Activated naive CD8-positive, alpha-beta T cell treated with anti-CD3 and anti-CD28 coated beads for 36 hours (primary cell): Measurements from ENCODE around the gene GSTM1. TPM values are rescaled to one million over a fixed set of nuclear protein-coding genes. Genes with fewer than 3 reads are reported as not detected.
"Not testable (repeated sequence)": the region's sequence is repeated elsewhere in the genome, so short reads cannot be mapped to it uniquely, and the experiment has no call there.

Source experiments
- DNase-seq: peaks from one replicate; pipeline ENCODE4 v3.0.0; 2021
- H3K27ac Mint-ChIP-seq: one replicate; pipeline ENCODE4 v1.8.0; 2022; ENCODE audit warnings: mild to moderate bottlenecking, moderate library complexity, mixed read lengths
- H3K27me3 Mint-ChIP-seq: one replicate; pipeline ENCODE4 v1.8.0; 2022; ENCODE audit warnings: mild to moderate bottlenecking, mixed read lengths
- H3K36me3 Mint-ChIP-seq: one replicate; pipeline ENCODE4 v1.8.0; 2021; ENCODE audit warnings: mild to moderate bottlenecking, mixed read lengths
- H3K4me1 Mint-ChIP-seq: one replicate; pipeline ENCODE4 v1.8.0; 2021; ENCODE audit warnings: mixed read lengths
- H3K4me3 Mint-ChIP-seq: one replicate; pipeline ENCODE4 v1.8.0; 2022; ENCODE audit warnings: mild to moderate bottlenecking, moderate library complexity, mixed read lengths
- H3K9me3 Mint-ChIP-seq: one replicate; pipeline ENCODE4 v1.8.0; 2022; ENCODE audit warnings: mixed read lengths
- total RNA-seq, 2 experiments: library from RNA; stranded (reverse); gene quantifications; one replicate each; pipeline ENCODE4 v1.2.3, GENCODE V29; 2021

Gene GSTM1
- total RNA-seq, 2 experiments from 2014 or later, result not detected

- DNase-seq, result peak; percentile 59
- Mint-ChIP-seq H3K27me3 (peaks cover 9% of the 10 kb centered on the region), H3K4me3 (peak within 1 kb of the TSS; percentile 86), H3K27ac (peak within 1 kb of the TSS; percentile 57), H3K36me3 (no peaks in the 10 kb centered on the region), H3K9me3 (no peaks in the 10 kb centered on the region), H3K4me1 (peaks cover 9% of the 10 kb centered on the region)
Measured at GRCh38 chr1:109655615-109656519, 31.8 kb upstream of the GSTM1 start, which contains the start of gene GSTM4. Gene GSTM4, plus strand, starts transcription at chr1:109656099. Its CDS starts 291 bp downstream, at chr1:109656390.

GRCh38 chr1:109657395-109657794 is 30.2 kb upstream of the GSTM1 start:
- Mint-ChIP-seq H3K27ac (no peak overlapping the region), H3K4me1 (peaks cover 9% of the 10 kb centered on the region), H3K36me3 (no peaks in the 10 kb centered on the region), H3K4me3 (no peak overlapping the region), H3K9me3 (no peaks in the 10 kb centered on the region), H3K27me3 (peaks cover 9% of the 10 kb centered on the region)
- no peak for DNase-seq

DNA sequence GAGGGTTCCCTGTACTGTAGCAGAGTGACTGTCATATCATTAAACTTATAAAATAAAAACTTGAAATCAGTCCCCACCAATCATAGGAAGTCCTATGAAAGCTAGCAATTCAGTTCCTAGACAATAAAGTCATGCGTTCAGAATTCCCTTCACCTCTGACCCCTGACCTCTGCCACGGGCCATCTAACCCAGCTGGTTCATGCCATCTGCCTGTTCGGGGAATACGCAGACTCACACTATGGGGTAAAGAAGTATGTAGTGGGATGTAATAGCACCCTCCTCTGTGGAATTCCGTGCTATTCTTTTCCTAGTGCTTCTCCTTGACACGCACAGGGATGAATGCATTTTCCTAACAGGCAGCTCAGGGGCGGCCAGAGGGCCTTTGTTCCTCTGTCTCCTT is 29.6 kb upstream of the GSTM1 start:
- Mint-ChIP-seq H3K27me3 (peaks cover 9% of the 10 kb centered on the region), H3K4me3 (no peak overlapping the region), H3K27ac (no peak overlapping the region), H3K36me3 (no peaks in the 10 kb centered on the region), H3K9me3 (no peaks in the 10 kb centered on the region), H3K4me1 (peaks cover 9% of the 10 kb centered on the region)
- no peak for DNase-seq

DNA sequence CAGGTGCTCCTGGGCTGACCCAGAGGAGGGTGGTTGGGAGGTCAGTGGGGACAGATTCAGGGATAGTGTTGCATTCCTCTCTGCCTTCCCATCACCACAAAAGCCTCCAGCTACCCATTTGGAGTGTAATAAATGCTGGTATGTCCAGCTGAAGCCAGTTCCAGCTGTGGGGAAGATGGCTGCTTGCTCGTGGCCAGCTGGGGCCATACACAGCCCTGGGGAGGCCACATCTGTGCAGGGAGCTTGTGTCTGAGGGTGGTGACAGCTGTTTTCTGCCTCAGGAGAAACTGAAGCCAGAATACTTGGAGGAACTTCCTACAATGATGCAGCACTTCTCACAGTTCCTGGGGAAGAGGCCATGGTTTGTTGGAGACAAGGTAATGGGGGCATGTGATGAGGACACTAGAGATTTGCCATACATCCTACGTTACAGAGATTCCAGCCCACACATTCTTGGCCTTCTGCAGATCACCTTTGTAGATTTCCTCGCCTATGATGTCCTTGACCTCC is 29.0 kb upstream of the GSTM1 start:
- Mint-ChIP-seq H3K27ac (no peak overlapping the region), H3K9me3 (no peaks in the 10 kb centered on the region), H3K4me3 (no peak overlapping the region), H3K27me3 (peaks cover 3% of the 10 kb centered on the region), H3K36me3 (no peaks in the 10 kb centered on the region), H3K4me1 (peaks cover 9% of the 10 kb centered on the region)
- no peak for DNase-seq

GRCh38 chr1:109659145-109659544 is 28.5 kb upstream of the GSTM1 start:
- peaks cover 9% of the 10 kb centered on the region for H3K4me1 Mint-ChIP-seq
- no peaks in the 10 kb centered on the region for H3K27me3 Mint-ChIP-seq
- H3K36me3 Mint-ChIP-seq, result no peaks in the 10 kb centered on the region
- no peaks in the 10 kb centered on the region for H3K9me3 Mint-ChIP-seq
- no peak overlapping the region for H3K27ac Mint-ChIP-seq
- no peak overlapping the region for H3K4me3 Mint-ChIP-seq
- no peak for DNase-seq

DNA sequence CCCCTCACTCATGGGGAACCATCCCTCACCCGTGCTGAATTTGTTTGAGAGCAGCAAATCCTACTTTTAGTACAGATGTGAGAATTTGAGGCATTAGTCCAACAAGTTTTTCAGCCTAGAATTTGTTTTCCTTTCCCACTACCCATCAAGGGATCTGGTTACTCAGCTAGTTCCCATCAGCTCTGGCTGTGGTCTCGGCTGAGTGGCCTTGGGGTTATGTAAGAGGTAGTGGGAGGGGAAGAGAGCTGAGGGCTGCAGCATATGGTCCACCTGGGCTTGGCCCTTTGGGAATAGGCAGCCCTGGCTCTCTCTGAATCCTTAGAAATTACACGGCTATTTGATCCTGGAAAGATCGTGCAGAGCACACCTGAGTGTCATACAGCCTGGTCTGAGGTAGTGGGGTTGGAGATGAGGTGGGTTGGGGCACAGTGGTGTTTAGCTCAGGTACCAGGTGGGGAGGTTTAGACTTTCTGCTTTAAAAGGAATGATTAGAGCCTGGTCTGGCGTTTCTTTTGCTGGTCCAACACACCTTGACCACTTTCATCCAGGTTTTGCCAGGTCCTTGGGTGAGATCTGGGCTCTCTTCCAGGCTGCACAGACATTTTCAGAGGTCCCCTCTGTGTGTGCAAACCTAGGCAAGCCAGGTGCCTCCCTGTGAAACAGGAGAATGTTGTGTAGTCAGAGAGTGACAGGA is 27.5 kb upstream of the GSTM1 start:
- no peak overlapping the region for H3K4me3 Mint-ChIP-seq
- no peaks in the 10 kb centered on the region for H3K27me3 Mint-ChIP-seq
- H3K4me1 Mint-ChIP-seq, result peaks cover 8% of the 10 kb centered on the region
- no peaks in the 10 kb centered on the region for H3K9me3 Mint-ChIP-seq
- H3K36me3 Mint-ChIP-seq, result no peaks in the 10 kb centered on the region
- no peak overlapping the region for H3K27ac Mint-ChIP-seq
- no peak for DNase-seq

DNA sequence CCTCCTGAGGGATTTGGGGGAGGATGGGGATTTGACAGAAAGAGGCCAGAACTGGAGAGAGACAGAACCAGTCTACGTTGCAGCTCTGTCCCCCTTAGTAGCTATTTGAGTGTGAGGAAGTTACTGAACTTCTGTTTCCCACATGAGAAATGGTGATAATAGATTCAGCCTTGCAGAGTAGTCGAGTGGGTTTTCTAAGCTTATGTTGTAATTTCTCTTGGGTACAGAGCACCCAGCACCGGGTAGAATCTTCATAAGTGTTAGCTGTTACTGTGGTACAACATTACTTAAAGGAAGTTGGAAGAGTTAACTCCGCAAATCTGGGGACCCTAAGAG is 27.0 kb upstream of the GSTM1 start:
- not testable (repeated sequence) for H3K4me1 Mint-ChIP-seq, H3K27ac Mint-ChIP-seq

GRCh38 chr1:109661391-109661790 is 26.2 kb upstream of the GSTM1 start:
- peaks cover 2% of the 10 kb centered on the region for H3K4me1 Mint-ChIP-seq
- no peaks in the 10 kb centered on the region for H3K36me3 Mint-ChIP-seq
- H3K9me3 Mint-ChIP-seq, result no peaks in the 10 kb centered on the region
- no peak overlapping the region for H3K4me3 Mint-ChIP-seq
- DNase-seq, result no peak
- H3K27ac Mint-ChIP-seq, result no peak overlapping the region
- H3K27me3 Mint-ChIP-seq, result no peaks in the 10 kb centered on the region

More for the DNA sequence above, 27.0 kb upstream of the GSTM1 start:
- H3K9me3 Mint-ChIP-seq, H3K36me3 Mint-ChIP-seq, DNase-seq, H3K4me3 Mint-ChIP-seq, H3K27me3 Mint-ChIP-seq: not testable (repeated sequence)

DNA sequence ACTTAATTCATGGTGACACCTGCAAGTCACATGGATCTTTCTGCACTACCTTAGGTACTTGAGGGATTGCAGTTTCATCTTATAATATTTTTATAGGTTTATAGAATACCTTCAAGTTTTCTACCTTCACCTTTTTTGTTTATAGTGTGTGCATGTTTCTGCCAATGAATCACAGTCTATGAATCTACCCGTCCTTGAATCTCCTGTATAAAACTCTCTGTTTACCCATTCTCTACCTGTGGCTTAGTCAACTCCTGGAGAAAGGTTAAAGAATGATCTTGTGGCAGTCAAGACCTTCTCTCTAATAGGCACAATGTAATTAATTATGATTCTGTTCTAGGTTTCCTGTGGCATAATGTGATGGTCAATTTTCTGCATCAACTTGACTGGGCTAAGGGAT is 22.9 kb upstream of the GSTM1 start:
- Mint-ChIP-seq H3K4me1 (peaks cover 14% of the 10 kb centered on the region), H3K36me3 (peaks cover 2% of the 10 kb centered on the region), H3K4me3 (no peak overlapping the region), H3K9me3 (no peaks in the 10 kb centered on the region), H3K27ac (no peak overlapping the region), H3K27me3 (no peaks in the 10 kb centered on the region)
- DNase-seq, result no peak

DNA sequence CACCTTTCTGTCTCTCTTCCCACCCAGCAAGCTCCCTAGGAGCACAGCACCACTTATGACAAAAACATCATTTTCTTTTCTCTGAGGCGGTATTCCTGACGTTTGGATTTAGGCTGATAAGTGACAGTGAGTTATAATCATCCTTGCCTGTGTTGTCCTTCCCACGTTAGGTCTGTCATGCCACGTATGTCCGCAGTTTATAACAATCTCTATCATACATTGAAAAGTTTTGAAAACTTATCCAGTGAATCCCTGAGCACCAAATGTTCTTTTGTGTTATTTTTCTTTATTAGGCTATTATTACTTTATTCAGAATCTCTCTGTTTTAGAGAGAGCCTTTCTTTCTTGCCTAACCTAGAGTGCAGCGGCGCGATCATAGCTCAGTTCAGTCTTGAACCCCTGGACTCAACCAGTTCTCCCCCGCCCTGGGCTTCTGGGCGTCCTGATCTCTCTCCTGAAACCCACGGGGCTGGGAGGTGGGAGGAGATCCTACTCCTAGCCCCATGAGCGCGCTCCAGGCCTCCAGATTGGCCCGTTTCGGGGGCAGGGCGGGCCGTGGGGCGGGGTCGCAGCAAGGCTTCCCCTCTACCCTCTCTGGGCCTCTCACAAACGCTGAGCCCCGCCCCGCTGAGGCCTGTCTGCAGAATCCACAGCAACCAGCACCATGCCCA is 20.0 kb upstream of the GSTM1 start, which contains the start of gene GSTM2:
GSTM2 (plus strand) TSS at position 606 of the 671 bp plus-strand sequence; CDS start at position 665, 59 bp downstream.
- H3K27ac Mint-ChIP-seq, result no peak within 1 kb of the TSS
- no peaks in the 10 kb centered on the region for H3K27me3 Mint-ChIP-seq
- H3K9me3 Mint-ChIP-seq, result no peaks in the 10 kb centered on the region
- DNase-seq, result peak; percentile 86
- peak within 1 kb of the TSS; percentile 79 for H3K4me3 Mint-ChIP-seq
- H3K36me3 Mint-ChIP-seq, result peaks cover 2% of the 10 kb centered on the region
- H3K4me1 Mint-ChIP-seq, result peaks cover 16% of the 10 kb centered on the region

DNA sequence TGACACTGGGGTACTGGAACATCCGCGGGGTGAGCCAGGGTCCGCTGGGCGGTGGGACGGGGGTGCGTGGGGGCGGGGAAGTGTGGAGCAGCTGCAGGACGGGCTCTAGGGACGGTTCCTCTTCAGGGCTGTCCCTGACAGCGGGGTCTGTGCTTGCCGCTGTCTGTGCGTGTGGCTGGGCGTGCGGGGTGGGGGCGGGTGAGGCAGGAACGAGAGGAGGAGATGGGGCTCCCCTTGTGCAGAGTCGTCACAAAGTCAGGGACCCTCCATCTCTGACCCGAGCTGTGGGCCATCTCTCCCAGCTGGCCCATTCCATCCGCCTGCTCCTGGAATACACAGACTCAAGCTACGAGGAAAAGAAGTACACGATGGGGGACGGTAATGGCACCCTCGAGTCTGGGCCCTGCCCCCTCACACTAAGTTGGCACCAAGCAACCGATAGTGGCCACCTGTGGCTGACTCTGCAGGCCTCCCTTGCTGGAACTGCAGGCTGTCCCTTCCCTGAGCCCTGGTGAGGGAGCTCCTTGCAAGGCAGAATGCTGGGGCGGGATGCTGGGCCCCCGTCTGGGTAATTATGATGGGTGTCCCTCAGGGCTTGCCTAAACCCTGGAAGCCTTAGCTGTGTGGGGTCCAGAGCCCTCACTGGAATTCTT is 19.4 kb upstream of the GSTM1 start:
- Mint-ChIP-seq H3K9me3 (no peaks in the 10 kb centered on the region), H3K36me3 (peaks cover 2% of the 10 kb centered on the region), H3K27ac (no peak overlapping the region), H3K27me3 (no peaks in the 10 kb centered on the region), H3K4me3 (peak overlapping the region; percentile 79), H3K4me1 (peaks cover 16% of the 10 kb centered on the region)
- no peak for DNase-seq

- Mint-ChIP-seq H3K9me3 (no peaks in the 10 kb centered on the region), H3K4me3 (peak overlapping the region; percentile 44), H3K27me3 (no peaks in the 10 kb centered on the region), H3K27ac (peak overlapping the region; percentile 7), H3K4me1 (peaks cover 16% of the 10 kb centered on the region), H3K36me3 (peaks cover 2% of the 10 kb centered on the region)
- DNase-seq, result no peak
Measured at GRCh38 chr1:109669246-109669948, 18.2 kb upstream of the GSTM1 start.

- DNase-seq, H3K27me3 Mint-ChIP-seq, H3K4me3 Mint-ChIP-seq, H3K36me3 Mint-ChIP-seq, H3K9me3 Mint-ChIP-seq: not testable (repeated sequence)
- Mint-ChIP-seq H3K4me1 (peaks cover 16% of the 10 kb centered on the region), H3K27ac (peak overlapping the region; percentile 7)
Measured at GRCh38 chr1:109669949-109670302, 17.7 kb upstream of the GSTM1 start.

DNA sequence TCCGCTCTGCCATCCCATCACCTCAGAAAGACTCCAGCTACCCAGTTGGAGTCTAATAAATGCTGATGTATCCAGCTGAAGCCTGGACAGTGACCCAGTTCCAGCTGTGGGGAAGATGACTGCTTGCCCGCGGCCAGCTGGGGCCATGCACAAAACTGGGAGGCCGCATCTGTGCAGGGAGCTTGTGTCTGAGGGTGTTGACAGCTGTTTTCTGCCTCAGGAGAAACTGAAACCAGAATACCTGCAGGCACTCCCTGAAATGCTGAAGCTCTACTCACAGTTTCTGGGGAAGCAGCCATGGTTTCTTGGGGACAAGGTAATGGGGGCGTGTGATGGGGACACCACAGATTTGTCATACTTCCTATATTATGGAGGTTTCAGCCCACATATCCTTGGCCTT is 16.6 kb upstream of the GSTM1 start:
- Mint-ChIP-seq H3K4me1 (peaks cover 16% of the 10 kb centered on the region), H3K27me3 (no peaks in the 10 kb centered on the region), H3K27ac (no peak overlapping the region), H3K36me3 (peaks cover 2% of the 10 kb centered on the region), H3K4me3 (no peak overlapping the region), H3K9me3 (no peaks in the 10 kb centered on the region)
- no peak for DNase-seq
